Kidney (tissue), 14 donors: ENCODE data around the gene DCT. TPM values are rescaled to one million over a fixed set of nuclear protein-coding genes. Genes with fewer than 3 reads are reported as not detected.

Source experiments
- DNase-seq, 5 donors: peaks; one replicate each; pipeline ENCODE4 v3.0.0-alpha.2; 2013 to 2020
- FAIRE-seq: peaks from 2 replicates; lab custom pipeline; 2012; peaks lifted over from hg19 to GRCh38; lab: Jason Lieb, UNC
- H3K27ac ChIP-seq, 2 donors: one replicate each; pipeline ENCODE4 v1.7.0; 2013; ENCODE audit warnings: low read depth in 2 of 2, low read length in 2 of 2, inconsistent platforms in 1 of 2
- H3K27me3 ChIP-seq: one replicate; pipeline ENCODE4 v1.7.1; 2013; ENCODE audit warnings: low read length, inconsistent platforms; ENCODE audit not compliant: control insufficient read depth, insufficient read depth
- H3K36me3 ChIP-seq, 3 donors: one replicate each; pipeline versions ENCODE4 v1.7.0 to v1.7.1; 2013; ENCODE audit warnings: low read length in 3 of 3, control low read depth in 1 of 3, inconsistent platforms in 1 of 3; ENCODE audit not compliant: insufficient read depth in 3 of 3, control insufficient read depth in 2 of 3
- H3K4me1 ChIP-seq, 3 donors: one replicate each; pipeline versions ENCODE4 v1.7.0 to v1.7.1; 2013; ENCODE audit warnings: low read length in 3 of 3, inconsistent platforms in 1 of 3, low read depth in 1 of 3; ENCODE audit not compliant: control insufficient read depth in 2 of 3, insufficient read depth in 2 of 3
- H3K4me3 ChIP-seq, 3 donors: one replicate each; pipeline versions ENCODE4 v1.7.0 to v1.8.1; 2013; ENCODE audit warnings: low read length in 3 of 3, control low read depth in 1 of 3, inconsistent platforms in 1 of 3
- H3K9ac ChIP-seq, 3 donors: one replicate each; pipeline versions ENCODE4 v1.7.0 to v1.7.1; 2013; ENCODE audit warnings: low read length in 3 of 3, control low read depth in 1 of 3, inconsistent platforms in 1 of 3
- H3K9me3 ChIP-seq, 3 donors: one replicate each; pipeline versions ENCODE4 v1.7.0 to v1.7.1; 2013; ENCODE audit warnings: low read length in 3 of 3, control low read depth in 1 of 3, inconsistent platforms in 1 of 3; ENCODE audit not compliant: control insufficient read depth in 2 of 3, insufficient read depth in 1 of 3
- intact Hi-C: fragments of 100-400 bp; cut with DNase I; formaldehyde crosslinking; loops from one replicate; pipeline ENCODE4 v1.11.1; 2022
- polyA plus RNA-seq: library from polyadenylated mRNA; stranded (reverse); fragments of 350-450 nt; fragmentation: Illumina TruSeq; extraction: RNeasy Lipid Tissue Mini Kit (QIAGEN cat#74804); gene quantifications from one replicate; pipeline ENCODE4 v1.2.3, GENCODE V29; 2014; ENCODE audit warnings: low read depth, low replicate concordance; ENCODE audit not compliant: insufficient read depth
- total RNA-seq: library from RNA; stranded (reverse); fragmentation: NEBNext Ultra II Directional; extraction: Animal tissue kit (Norgen Biotek cat#: 25700); gene quantifications from one replicate; pipeline ENCODE4 v1.2.1, GENCODE V29; 2021
- TF ChIP-seq, protein P1 (sequence below): IDR thresholded peaks from 3 replicates; pipeline ENCODE4 v1.5.1; 2012; ENCODE audit warnings: mild to moderate bottlenecking, moderate library complexity, borderline replicate concordance; ENCODE audit not compliant: insufficient read depth; ENCODE audit errors: extremely low read depth
- donor health status: control.
- donor health status: control.
- donor health status: control.
- donor health status: control.
- donor health status: control.
- donor health status: DM: yes; HTN: yes; CAD: no.
- donor health status: Normal renal cell carcinoma (clear cell type).

DCT gene
- total and polyA plus RNA-seq, 2 donors from 2014 or later = 0.11 to 0.13 TPM

DNA sequence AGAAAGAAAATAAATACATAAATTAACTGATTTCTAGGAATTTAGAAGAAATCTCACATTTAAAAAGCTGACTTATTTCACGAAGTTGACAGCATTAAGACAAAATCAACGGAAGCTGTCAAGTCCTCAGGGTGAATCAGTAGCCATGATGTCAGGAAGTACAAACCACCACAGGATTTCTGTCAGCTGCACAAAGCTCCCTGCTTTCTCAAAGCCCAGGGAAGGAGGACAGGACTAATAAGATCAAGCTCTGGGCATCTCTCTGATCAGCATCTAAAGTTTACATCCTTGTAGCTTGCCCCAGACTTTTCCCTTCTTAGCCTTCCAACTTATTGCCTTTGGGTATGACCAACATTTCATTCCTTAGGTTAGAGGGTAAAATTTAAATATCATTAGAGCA lies 9.4 kb downstream of the DCT start:
- FAIRE-seq = no peak

DNA sequence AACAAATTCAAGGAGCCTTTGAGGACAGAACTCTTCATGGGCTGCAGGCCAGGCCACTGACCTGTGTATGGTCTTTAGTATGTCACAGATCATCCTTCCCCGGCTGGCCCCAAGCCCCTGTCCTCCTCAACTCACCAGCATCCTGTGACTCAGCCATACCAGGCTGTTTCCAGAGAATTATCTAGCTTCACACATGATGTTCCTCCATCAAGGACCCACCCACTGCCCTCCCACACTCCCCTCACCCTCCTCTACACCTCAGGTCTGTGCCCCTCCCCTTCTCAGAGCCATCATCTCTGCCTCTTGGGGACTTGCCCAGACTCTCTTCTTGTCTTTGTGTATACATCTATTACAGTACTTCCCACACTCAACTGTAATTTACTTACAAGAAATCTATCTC lies 14.7 kb downstream of the DCT start:
- H3K9me3 ChIP-seq = no peaks in the 10 kb centered on the region
- no peak overlapping the region for H3K4me3 ChIP-seq
- H3K27me3 ChIP-seq = no peaks in the 10 kb centered on the region
- H3K4me1 ChIP-seq = no peaks in the 10 kb centered on the region
- no peak overlapping the region for H3K9ac ChIP-seq
- TF ChIP-seq, protein P1, sequence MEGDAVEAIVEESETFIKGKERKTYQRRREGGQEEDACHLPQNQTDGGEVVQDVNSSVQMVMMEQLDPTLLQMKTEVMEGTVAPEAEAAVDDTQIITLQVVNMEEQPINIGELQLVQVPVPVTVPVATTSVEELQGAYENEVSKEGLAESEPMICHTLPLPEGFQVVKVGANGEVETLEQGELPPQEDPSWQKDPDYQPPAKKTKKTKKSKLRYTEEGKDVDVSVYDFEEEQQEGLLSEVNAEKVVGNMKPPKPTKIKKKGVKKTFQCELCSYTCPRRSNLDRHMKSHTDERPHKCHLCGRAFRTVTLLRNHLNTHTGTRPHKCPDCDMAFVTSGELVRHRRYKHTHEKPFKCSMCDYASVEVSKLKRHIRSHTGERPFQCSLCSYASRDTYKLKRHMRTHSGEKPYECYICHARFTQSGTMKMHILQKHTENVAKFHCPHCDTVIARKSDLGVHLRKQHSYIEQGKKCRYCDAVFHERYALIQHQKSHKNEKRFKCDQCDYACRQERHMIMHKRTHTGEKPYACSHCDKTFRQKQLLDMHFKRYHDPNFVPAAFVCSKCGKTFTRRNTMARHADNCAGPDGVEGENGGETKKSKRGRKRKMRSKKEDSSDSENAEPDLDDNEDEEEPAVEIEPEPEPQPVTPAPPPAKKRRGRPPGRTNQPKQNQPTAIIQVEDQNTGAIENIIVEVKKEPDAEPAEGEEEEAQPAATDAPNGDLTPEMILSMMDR = no peak
- no peak overlapping the region for H3K27ac ChIP-seq
- intact Hi-C loops = no loop called here
- DNase-seq (no peak), FAIRE-seq (no peak)
- H3K36me3 ChIP-seq = no peaks in the 10 kb centered on the region

More for the DNA sequence above, 9.4 kb downstream of the DCT start:
- TF ChIP-seq, protein P1 = no peak
- intact Hi-C loops = no loop called here
- Histone ChIP-seq H3K9ac (no peak overlapping the region), H3K27me3 (no peaks in the 10 kb centered on the region), H3K36me3 (no peaks in the 10 kb centered on the region), H3K9me3 (no peaks in the 10 kb centered on the region), H3K4me1 (no peaks in the 10 kb centered on the region), H3K27ac (no peak overlapping the region), H3K4me3 (no peak overlapping the region)
- no peak for DNase-seq

DNA sequence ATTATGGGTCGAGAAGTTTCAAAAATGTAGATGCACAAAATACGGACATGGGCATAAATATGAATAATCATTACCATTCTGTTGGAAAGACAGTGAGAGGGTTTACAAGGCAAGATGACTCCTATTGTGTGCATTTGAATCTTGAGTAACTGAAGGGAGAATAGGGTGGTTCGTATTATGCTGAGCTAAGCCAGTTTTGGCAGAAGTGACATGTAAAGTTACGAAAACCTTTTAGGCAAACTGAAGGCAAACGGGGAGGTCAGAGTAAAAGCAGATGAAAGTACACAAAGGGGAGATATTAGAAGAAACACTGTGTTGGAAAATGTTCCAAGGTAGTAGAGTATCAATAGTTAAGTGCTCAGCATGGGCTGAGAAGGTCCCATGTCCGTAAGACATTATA lies 16.8 kb downstream of the DCT start:
- no peak overlapping the region for H3K4me3 ChIP-seq
- no peak overlapping the region for H3K9ac ChIP-seq
- intact Hi-C loops = no loop called here
- H3K27me3 ChIP-seq = no peaks in the 10 kb centered on the region
- TF ChIP-seq, protein P1 = no peak
- no peak overlapping the region for H3K27ac ChIP-seq
- FAIRE-seq = no peak
- no peaks in the 10 kb centered on the region for H3K9me3 ChIP-seq
- H3K4me1 ChIP-seq = no peaks in the 10 kb centered on the region
- H3K36me3 ChIP-seq = no peaks in the 10 kb centered on the region
- no peak for DNase-seq

DNA sequence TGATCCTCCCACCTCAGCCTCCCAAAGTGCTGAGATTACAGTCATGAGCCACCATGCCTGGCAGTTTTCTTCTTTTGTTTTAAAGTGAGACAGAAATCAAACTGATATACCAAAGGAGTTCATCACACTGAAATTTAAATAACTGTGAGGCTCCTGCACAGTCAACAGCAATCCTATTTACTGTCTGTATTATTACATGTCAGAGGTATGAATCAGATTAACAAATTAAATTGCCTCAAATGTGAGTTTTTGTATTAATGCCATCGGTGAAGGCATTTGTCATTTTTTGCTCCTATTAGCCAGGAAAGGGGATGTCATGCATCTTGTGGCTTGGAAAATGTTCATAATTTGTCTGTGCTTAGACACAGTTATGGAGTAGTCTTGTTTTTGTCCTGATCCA lies 20.4 kb downstream of the DCT start:
- Histone ChIP-seq H3K4me1 (no peaks in the 10 kb centered on the region), H3K27ac (no peak overlapping the region), H3K27me3 (no peaks in the 10 kb centered on the region), H3K36me3 (no peaks in the 10 kb centered on the region), H3K4me3 (no peak overlapping the region), H3K9ac (no peak overlapping the region), H3K9me3 (no peaks in the 10 kb centered on the region)
- DNase-seq = no peak
- FAIRE-seq = no peak
- intact Hi-C loops = no loop called here
- TF ChIP-seq, protein P1 = no peak
